GM12878 (cell line): Measurements from ENCODE around the gene MMEL1. TPM values are rescaled to one million over a fixed set of nuclear protein-coding genes. Genes with fewer than 3 reads are reported as not detected.

ENCODE experiments used
- ATAC-seq: fragments of 200-7000 bp; cut with Tn5 transposase; 3 replicates; pipeline ENCODE4 v1.9.1; 2020; ENCODE audit warnings: mild to moderate bottlenecking, moderate library complexity
- BruUV-seq: library from RNA; stranded (reverse); fragments of 400-500 nt; replicated peaks from 2 replicates; lab custom pipeline; 2021; lab: Mats Ljungman, UMichigan
- CTCF ChIA-PET: fragments of 300-600 bp; sonication (Branson Sonifier 250); formaldehyde crosslinking; extraction: SDS; loops from one replicate; lab custom pipeline; 2021; ENCODE audit warnings: inconsistent platforms; lab: Yijun Ruan, JAX
- POLR2A ChIA-PET: fragments of 350-600 bp; formaldehyde crosslinking; extraction: SDS; loops from one replicate; lab custom pipeline; 2021; ENCODE audit warnings: inconsistent platforms; lab: Charles Lee
- RAD21 ChIA-PET: fragments of 300-600 bp; sonication (Branson Sonifier 250); formaldehyde crosslinking; loops from one replicate; lab custom pipeline; 2023; ENCODE audit warnings: antibody characterized with exemption; ENCODE audit not compliant: unreplicated experiment; lab: Charles Lee
- SMC1A ChIA-PET: fragments of 300-600 bp; sonication (Branson Sonifier 250); formaldehyde crosslinking; loops from one replicate; lab custom pipeline; 2023; ENCODE audit not compliant: unreplicated experiment, uncharacterized antibody; lab: Charles Lee
- DNase-seq: peaks from one replicate; pipeline ENCODE4 v3.0.0-alpha.2; 2011; ENCODE audit warnings: low read depth, low spot score
- FAIRE-seq: peaks from 3 replicates; lab custom pipeline; 2011; peaks lifted over from hg19 to GRCh38; lab: Jason Lieb, UNC
- H2AFZ ChIP-seq: 2 replicates; pipeline ENCODE4 v1.6.0; 2011; ENCODE audit warnings: low read depth, low read length, control low read depth; ENCODE audit not compliant: control insufficient read depth
- H3K27ac ChIP-seq: 2 replicates; pipeline ENCODE4 v1.5.1; 2011; ENCODE audit warnings: control low read depth; ENCODE audit not compliant: control insufficient read depth, insufficient read depth
- H3K27me3 ChIP-seq, 2 experiments: replicated peaks in 1 of 2; 2 replicates each; pipeline versions ENCODE4 v1.6.0 to v1.6.1; 2011; ENCODE audit warnings: low read length in 1 of 2; ENCODE audit not compliant: control insufficient read depth in 2 of 2, insufficient read depth in 2 of 2
- H3K36me3 ChIP-seq, 2 experiments: 2 replicates each; pipeline ENCODE4 v1.5.1; 2011; ENCODE audit warnings: low read length in 1 of 2; ENCODE audit not compliant: control insufficient read depth in 2 of 2, insufficient read depth in 2 of 2
- H3K4me1 ChIP-seq: 2 replicates; pipeline ENCODE4 v1.6.1; 2011; ENCODE audit warnings: mild to moderate bottlenecking, low read length, moderate library complexity, mixed read lengths; ENCODE audit not compliant: control insufficient read depth, insufficient read depth
- H3K4me2 ChIP-seq: 2 replicates; pipeline ENCODE4 v1.6.0; 2011; ENCODE audit warnings: control low read depth; ENCODE audit not compliant: control insufficient read depth, insufficient read depth
- H3K4me3 ChIP-seq: fragments of 200-600 bp; sonication (generic); 2 replicates; pipeline ENCODE4 v1.5.1; 2016
- H3K79me2 ChIP-seq: 2 replicates; pipeline ENCODE4 v1.6.0; 2011; ENCODE audit warnings: low read length; ENCODE audit not compliant: control insufficient read depth, insufficient read depth
- H3K9ac ChIP-seq: 2 replicates; pipeline ENCODE4 v1.8.0; 2011; ENCODE audit warnings: low read length, control low read depth, mixed read lengths; ENCODE audit not compliant: control insufficient read depth, insufficient read depth
- H3K9me3 ChIP-seq: replicated peaks from 3 replicates; pipeline ENCODE4 v1.5.1; 2011; ENCODE audit warnings: mild to moderate bottlenecking, low read length; ENCODE audit not compliant: control insufficient read depth, insufficient read depth
- H4K20me1 ChIP-seq: 2 replicates; pipeline ENCODE4 v1.6.0; 2011; ENCODE audit not compliant: control insufficient read depth, insufficient read depth
- CBFB ChIP-seq: IDR thresholded peaks from 2 replicates; pipeline ENCODE4 v1.6.1; 2016; ENCODE audit warnings: antibody characterized with exemption, low read depth
- IKZF2 ChIP-seq, 2 experiments: fragments of 450-650 bp; IDR thresholded peaks; 2 replicates each; pipeline ENCODE4 v1.6.1; 2017; ENCODE audit warnings: mild to moderate bottlenecking in 2 of 2, moderate library complexity in 2 of 2
- MLLT1 ChIP-seq: fragments of 450-650 bp; IDR thresholded peaks from 2 replicates; pipeline ENCODE4 v1.6.1; 2016; ENCODE audit warnings: mild to moderate bottlenecking
- NFIC ChIP-seq: IDR thresholded peaks from 2 replicates; pipeline ENCODE4 v1.6.1; 2012; ENCODE audit warnings: low read depth, mild to moderate bottlenecking, inconsistent platforms, low read length, moderate library complexity
- NFYA ChIP-seq: IDR thresholded peaks from 2 replicates; pipeline ENCODE4 v1.6.1; 2011; ENCODE audit warnings: low read depth, mild to moderate bottlenecking, low read length, improper control_type of control experiment, borderline replicate concordance
- RBBP5 ChIP-seq: fragments of 200-600 bp; sonication (generic); conservative IDR thresholded peaks from 2 replicates; pipeline ENCODE4 v1.6.1; 2016
- ZBED1 ChIP-seq: IDR thresholded peaks from 2 replicates; pipeline ENCODE4 v1.6.1; 2016; ENCODE audit warnings: borderline replicate concordance
- ZNF274 ChIP-seq: IDR thresholded peaks from one replicate; pipeline ENCODE4 v1.8.0; 2011; ENCODE audit not compliant: insufficient read length, insufficient read depth
- WGBS: methylation state at CpG from one replicate; pipeline ENCODE4 v1.1.6; 2016; ENCODE audit warnings: low lambda C conversion rate; ENCODE audit not compliant: insufficient replicate concordance, insufficient coverage; ENCODE audit errors: missing lambda C conversion rate; 5-methylcytosine and 5-hydroxymethylcytosine counted together
- in situ Hi-C: fragments of 300-500 bp; cut with MboI; formaldehyde crosslinking; loops from 9 replicates; pipeline ENCODE4 v1.14.3; 2018; ENCODE audit warnings: mixed read lengths
- intact Hi-C: fragments of 100-400 bp; cut with micrococcal nuclease; formaldehyde crosslinking; loops from one replicate; pipeline ENCODE4 v1.14.2; 2022; ENCODE audit not compliant: unreplicated experiment
- polyA plus RNA-seq, 11 experiments: library from polyadenylated mRNA; depleted of rRNA in 4 of 11; unstranded in 6 of 11; stranded (reverse) in 5 of 11; fragments of >200 nt; fragmentation: Nextera tagmentation in 4 of 11; fragmentation: Illumina TruSeq in 1 of 11; extraction: Ambion mirVana in 4 of 11; extraction: Trizol in 1 of 11; gene quantifications; 1 replicate in 1 of 11; 2 replicates in 10 of 11; pipeline versions ENCODE4 v1.2.1 to v1.2.3, GENCODE V29; 2011 to 2016; ENCODE audit warnings: inconsistent platforms in 2 of 11, missing spikeins in 2 of 11, low read depth in 1 of 11
- total RNA-seq, 4 experiments: library from RNA; depleted of rRNA in 3 of 4; stranded (reverse); fragments of >200 nt in 3 of 4; fragmentation: Illumina TruSeq in 1 of 4; extraction: Trizol in 1 of 4; gene quantifications; 2 replicates each; pipeline versions ENCODE4 v1.2.1 to v1.2.3, GENCODE V29; 2013 to 2021
- TF ChIP-seq, protein P1 (sequence below): fragments of 450-650 bp; conservative IDR thresholded peaks from 2 replicates; pipeline ENCODE4 v1.6.1; 2017; ENCODE audit warnings: mild to moderate bottlenecking, moderate library complexity
- TF ChIP-seq, protein P2 (sequence below): fragments of 150-350 bp; IDR thresholded peaks from 2 replicates; pipeline ENCODE4 v1.6.1; 2014; ENCODE audit warnings: mild to moderate bottlenecking, low read depth, low read length

Gene MMEL1
- total and polyA plus RNA-seq, 10 of the 15 experiments (the other 5 are each of a cell fraction or from before 2014, with no cell fraction given): 0.11 TPM; not detected in 9

DNA sequence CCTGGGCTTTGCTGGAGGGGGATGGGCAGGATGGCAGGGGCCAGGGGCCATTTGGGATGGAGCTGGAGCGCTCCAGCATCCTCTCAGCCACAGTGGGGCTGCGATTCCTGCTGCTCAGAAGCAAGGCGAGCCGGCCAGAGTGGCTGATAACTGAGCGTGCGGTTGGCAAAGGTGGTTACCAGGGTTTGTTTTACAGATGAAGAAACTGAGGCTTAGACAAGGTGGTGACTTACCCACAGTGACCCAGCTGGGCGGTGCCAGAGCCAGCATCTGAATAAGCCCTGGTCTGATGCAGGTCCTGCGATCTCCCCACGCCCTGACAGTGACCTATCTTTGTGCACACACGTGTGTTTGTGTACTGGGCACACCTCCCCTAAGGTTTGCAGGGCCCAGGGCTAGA lies 52.1 kb downstream of the MMEL1 start:
- no peak for FAIRE-seq
- H3K79me2 ChIP-seq: peaks cover 7% of the 10 kb centered on the region
- in situ Hi-C loops: loop anchor here (5.0 kb wide), 1 partner anchor 33 kb away; no protein-coding TSS in a partner anchor
- H3K4me2 ChIP-seq: peak overlapping the region; percentile 46; the same call in 1 of the 2 replicates
- BruUV-seq: no TSS peak
- SMC1A ChIA-PET: interaction anchor here (1.2 kb wide), 1 partner anchor 54 kb away, joined by 3 read pairs; the partner anchor contains the start of gene PANK4
- no peak for DNase-seq
- 89% methylated on average over 10 of the region's 10 CpGs for WGBS
- peak overlapping the region; percentile 14; the same call in 1 of the 2 replicates for H3K27ac ChIP-seq
- H2AFZ ChIP-seq: no peak overlapping the region
- no peaks in the 10 kb centered on the region for H4K20me1 ChIP-seq
- H3K4me1 ChIP-seq: peaks cover 63% of the 10 kb centered on the region
- ATAC-seq: no peak
- 0 out of 4 replicates have a peak, but pooled peaks cover 0 to 2% of the 10 kb centered on the region in 2 experiments for H3K36me3 ChIP-seq
- no peaks in the 10 kb centered on the region for H3K27me3 ChIP-seq
- TF ChIP-seq NFYA (no peak), ZNF274 (no peak), IKZF2 (IDR thresholded peaks at IDR 0.05) (no peak), CBFB (no peak), RBBP5 (no peak)
- TF ChIP-seq, all 136 proteins: peak for 0
- no peak overlapping the region for H3K4me3 ChIP-seq
- intact Hi-C loops: no loop called here
- CTCF ChIA-PET: interaction anchor here (7.2 kb wide), 1 partner anchor 24 kb away, joined by 54 read pairs; the partner anchor contains the start of gene TNFRSF14
- no peaks in the 10 kb centered on the region; the same call in 2 of the 3 replicates for H3K9me3 ChIP-seq
- RAD21 ChIA-PET: interaction anchor here (1.8 to 5.2 kb wide), 2 partner anchors 25 to 33 kb away, joined by 5 to 39 read pairs; partner anchors contain the start of gene TNFRSF14
- no peak overlapping the region for H3K9ac ChIP-seq
- POLR2A ChIA-PET: interaction anchor here (0.6 to 5.1 kb wide), 4 partner anchors 24 to 1092 kb away, joined by 3 to 60 read pairs (median 10); partner anchors contain the start of genes PANK4 and TNFRSF14

DNA sequence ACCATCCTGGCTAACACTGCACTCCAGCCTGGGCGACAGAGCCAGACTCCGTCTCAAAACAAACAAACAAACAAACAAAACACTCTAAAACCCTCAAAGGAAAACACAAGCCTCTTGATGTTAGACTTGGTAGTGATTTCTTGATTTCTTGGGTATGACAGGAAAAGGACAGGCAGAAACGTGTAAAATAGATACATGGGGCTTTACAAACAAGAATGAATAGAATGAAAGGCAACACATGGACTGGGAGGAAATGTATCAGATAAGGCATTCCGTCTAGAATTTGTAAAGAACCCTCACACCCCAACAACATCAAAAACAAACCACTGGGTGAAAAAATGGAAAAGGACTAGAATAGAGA lies 54.1 kb downstream of the MMEL1 start:
- peak overlapping the region; percentile 93 for H3K9ac ChIP-seq
- RAD21 ChIA-PET: interaction anchor here (0.9 to 5.2 kb wide), 7 partner anchors 7 to 166 kb away, joined by 3 to 39 read pairs (median 5); partner anchors contain the start of genes PANK4, PEX10, PRXL2B and TNFRSF14
- WGBS: 22% methylated on average over 4 of the region's 4 CpGs
- TF ChIP-seq ZBED1: no peak
- 0 out of 2 replicates have a peak, but pooled peaks have one; percentile 38 for TF ChIP-seq MLLT1
- TF ChIP-seq, protein P1, sequence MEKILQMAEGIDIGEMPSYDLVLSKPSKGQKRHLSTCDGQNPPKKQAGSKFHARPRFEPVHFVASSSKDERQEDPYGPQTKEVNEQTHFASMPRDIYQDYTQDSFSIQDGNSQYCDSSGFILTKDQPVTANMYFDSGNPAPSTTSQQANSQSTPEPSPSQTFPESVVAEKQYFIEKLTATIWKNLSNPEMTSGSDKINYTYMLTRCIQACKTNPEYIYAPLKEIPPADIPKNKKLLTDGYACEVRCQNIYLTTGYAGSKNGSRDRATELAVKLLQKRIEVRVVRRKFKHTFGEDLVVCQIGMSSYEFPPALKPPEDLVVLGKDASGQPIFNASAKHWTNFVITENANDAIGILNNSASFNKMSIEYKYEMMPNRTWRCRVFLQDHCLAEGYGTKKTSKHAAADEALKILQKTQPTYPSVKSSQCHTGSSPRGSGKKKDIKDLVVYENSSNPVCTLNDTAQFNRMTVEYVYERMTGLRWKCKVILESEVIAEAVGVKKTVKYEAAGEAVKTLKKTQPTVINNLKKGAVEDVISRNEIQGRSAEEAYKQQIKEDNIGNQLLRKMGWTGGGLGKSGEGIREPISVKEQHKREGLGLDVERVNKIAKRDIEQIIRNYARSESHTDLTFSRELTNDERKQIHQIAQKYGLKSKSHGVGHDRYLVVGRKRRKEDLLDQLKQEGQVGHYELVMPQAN: 0 out of 2 replicates have a peak, but pooled peaks have one; percentile 5
- TF ChIP-seq NFIC: 0 out of 2 replicates have a peak, but pooled peaks have one; percentile 2
- TF ChIP-seq, protein P2, sequence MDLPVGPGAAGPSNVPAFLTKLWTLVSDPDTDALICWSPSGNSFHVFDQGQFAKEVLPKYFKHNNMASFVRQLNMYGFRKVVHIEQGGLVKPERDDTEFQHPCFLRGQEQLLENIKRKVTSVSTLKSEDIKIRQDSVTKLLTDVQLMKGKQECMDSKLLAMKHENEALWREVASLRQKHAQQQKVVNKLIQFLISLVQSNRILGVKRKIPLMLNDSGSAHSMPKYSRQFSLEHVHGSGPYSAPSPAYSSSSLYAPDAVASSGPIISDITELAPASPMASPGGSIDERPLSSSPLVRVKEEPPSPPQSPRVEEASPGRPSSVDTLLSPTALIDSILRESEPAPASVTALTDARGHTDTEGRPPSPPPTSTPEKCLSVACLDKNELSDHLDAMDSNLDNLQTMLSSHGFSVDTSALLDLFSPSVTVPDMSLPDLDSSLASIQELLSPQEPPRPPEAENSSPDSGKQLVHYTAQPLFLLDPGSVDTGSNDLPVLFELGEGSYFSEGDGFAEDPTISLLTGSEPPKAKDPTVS: no peak

More for the DNA sequence above, 54.1 kb downstream of the MMEL1 start:
- intact Hi-C loops (loop anchor here (1.0 kb wide), 1 partner anchor 22 kb away; the partner anchor contains the start of gene TNFRSF14), in situ Hi-C loops (no loop called here)
- no peak for ATAC-seq
- no peaks in the 10 kb centered on the region for H3K27me3 ChIP-seq
- 0 out of 4 replicates have a peak, but pooled peaks cover 0 to 2% of the 10 kb centered on the region in 2 experiments for H3K36me3 ChIP-seq
- peaks cover 53% of the 10 kb centered on the region for H3K4me1 ChIP-seq
- peak overlapping the region; percentile 99 for H3K27ac ChIP-seq
- BruUV-seq: no TSS peak
- no peak overlapping the region for H2AFZ ChIP-seq
- H3K79me2 ChIP-seq: peaks cover 3% of the 10 kb centered on the region
- ChIA-PET SMC1A (interaction anchor here (3.1 kb wide), 2 partner anchors 23 to 30 kb away, joined by 19 to 28 read pairs; partner anchors contain the start of gene TNFRSF14), CTCF (interaction anchor here (2.4 to 3.1 kb wide), 4 partner anchors 17 to 31 kb away, joined by 7 to 18 read pairs (median 11); partner anchors contain the start of gene TNFRSF14), POLR2A (interaction anchor here (0.6 to 5.1 kb wide), 5 partner anchors 7 to 354 kb away, joined by 3 to 62 read pairs (median 32); partner anchors contain the start of genes PANK4, PRXL2B and TNFRSF14)
- no peak for FAIRE-seq
- peak overlapping the region; percentile 68 for H3K4me3 ChIP-seq
- no peaks in the 10 kb centered on the region for H4K20me1 ChIP-seq
- no peaks in the 10 kb centered on the region; the same call in 2 of the 3 replicates for H3K9me3 ChIP-seq
- H3K4me2 ChIP-seq: peak overlapping the region; percentile 89
- no peak for DNase-seq
